ENCODE measurements around the gene SECISBP2L. TPM values are rescaled to one million over a fixed set of nuclear protein-coding genes. Genes with fewer than 3 reads are reported as not detected.

The SECISBP2L gene
- total RNA-seq, 4 donors from 2014 or later, result 40.3 to 54.0 (median 44.0) TPM

GRCh38 chr15:49052662-49053061, 6.4 kb upstream of the SECISBP2L start:
- 97% methylated on average over 4 of the region's 4 CpGs for WGBS
- H3K27me3 ChIP-seq, result no peaks in the 10 kb centered on the region
- no peaks in the 10 kb centered on the region for H3K4me1 ChIP-seq
- no peaks in the 10 kb centered on the region for H3K9me3 ChIP-seq
- no peaks in the 10 kb centered on the region for H3K36me3 ChIP-seq
- no peak for DNase-seq (ENCODE audit: extremely low spot score)
- no peak overlapping the region for H3K4me3 ChIP-seq
- TF ChIP-seq EP300 (IDR thresholded peaks at IDR 0.05) (no peak), POLR2A (IDR thresholded peaks at IDR 0.05; ENCODE audit: low read depth) (no peak), POLR2AphosphoS5 (IDR thresholded peaks at IDR 0.05) (no peak), CTCF (IDR thresholded peaks at IDR 0.05) (no peak)
- intact Hi-C loops (cut with DNase I), result no loop called here
- no peak overlapping the region for H3K27ac ChIP-seq (replicated peaks in 1 of 4)

- Histone ChIP-seq H3K4me1 (peaks cover 20 to 37% (median 32%) of the 10 kb centered on the region in 4 donors), H3K4me3 (no peak overlapping the region), H3K9me3 (no peaks in the 10 kb centered on the region), H3K27ac (replicated peaks in 1 of 4) (no peak overlapping the region), H3K27me3 (no peaks in the 10 kb centered on the region), H3K36me3 (no peaks in the 10 kb centered on the region)
- DNase-seq (ENCODE audit: extremely low spot score), result no peak
- intact Hi-C loops (cut with DNase I), result loop anchor here (5.0 kb wide), 2 partner anchors 110 to 170 kb away; partner anchors contain the start of genes COPS2 and EID1
- TF ChIP-seq POLR2AphosphoS5 (IDR thresholded peaks at IDR 0.05), result no peak
- TF ChIP-seq CTCF (IDR thresholded peaks at IDR 0.05), result no peak
- no peak for TF ChIP-seq POLR2A (IDR thresholded peaks at IDR 0.05; ENCODE audit: low read depth)
- TF ChIP-seq EP300 (IDR thresholded peaks at IDR 0.05), result no peak
Observed at GRCh38 chr15:49047456-49047855, 1.2 kb upstream of the SECISBP2L start.

DNA sequence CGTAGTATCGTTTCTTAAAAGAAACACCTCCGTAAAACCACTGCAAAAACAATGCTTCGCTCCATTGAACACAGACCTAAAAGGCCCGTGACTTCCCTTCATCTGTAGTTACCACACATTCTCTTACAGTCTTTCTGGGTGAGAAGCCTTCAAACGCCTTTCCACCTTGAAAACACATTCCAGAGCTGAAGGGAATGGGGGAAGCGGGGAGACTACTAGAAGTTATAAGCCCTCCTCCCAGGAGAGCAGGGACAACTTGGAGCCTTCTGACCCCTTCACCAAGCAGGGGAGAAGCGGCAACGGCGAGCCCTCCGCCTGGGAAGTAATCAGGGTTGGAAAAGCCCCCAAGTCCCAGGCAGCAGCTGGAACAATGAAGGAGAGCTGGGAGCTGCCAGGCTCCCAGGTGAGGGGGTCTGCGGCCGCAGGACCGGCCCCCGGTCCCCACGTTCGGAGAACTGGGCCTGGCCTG, 461 bp downstream of the SECISBP2L start:
- Histone ChIP-seq H3K9me3 (no peaks in the 10 kb centered on the region), H3K4me3 (peak overlapping the region; percentile 81 to 97 (median 94)), H3K4me1 (peaks cover 20 to 53% (median 48%) of the 10 kb centered on the region in 4 donors), H3K27ac (replicated peaks in 1 of 4) (peak overlapping the region; percentile 84 to 94 (median 92)), H3K36me3 (no peaks in the 10 kb centered on the region), H3K27me3 (no peaks in the 10 kb centered on the region)
- no peak for DNase-seq (ENCODE audit: extremely low spot score)
- intact Hi-C loops (cut with DNase I), result loop anchor here (5.0 kb wide), 2 partner anchors 112 to 168 kb away; partner anchors contain the start of genes COPS2 and EID1
- TF ChIP-seq POLR2AphosphoS5 (IDR thresholded peaks at IDR 0.05), result no peak
- TF ChIP-seq CTCF (IDR thresholded peaks at IDR 0.05), result no peak
- no peak for TF ChIP-seq POLR2A (IDR thresholded peaks at IDR 0.05; ENCODE audit: low read depth)
- WGBS, result 0% methylated on average over 12 of the region's 17 CpGs

GRCh38 chr15:49044766-49045606, 1.3 kb downstream of the SECISBP2L start:
- peaks cover 20 to 53% (median 49%) of the 10 kb centered on the region in 4 donors for H3K4me1 ChIP-seq
- 3% methylated on average over 8 of the region's 8 CpGs for WGBS
- TF ChIP-seq CTCF (IDR thresholded peaks at IDR 0.05), result no peak
- TF ChIP-seq POLR2A (IDR thresholded peaks at IDR 0.05; ENCODE audit: low read depth), result no peak
- no peak for TF ChIP-seq EP300 (IDR thresholded peaks at IDR 0.05)
- no peak for TF ChIP-seq POLR2AphosphoS5 (IDR thresholded peaks at IDR 0.05)
- H3K4me3 ChIP-seq, result peak overlapping the region; percentile 81 to 97 (median 94)
- no peaks in the 10 kb centered on the region for H3K27me3 ChIP-seq
- intact Hi-C loops (cut with DNase I), result loop anchor here (5.0 kb wide), 2 partner anchors 112 to 168 kb away; partner anchors contain the start of genes COPS2 and EID1
- peak overlapping the region; percentile 84 to 94 (median 92) for H3K27ac ChIP-seq (replicated peaks in 1 of 4)
- no peaks in the 10 kb centered on the region for H3K9me3 ChIP-seq
- DNase-seq (ENCODE audit: extremely low spot score), result no peak
- H3K36me3 ChIP-seq, result no peaks in the 10 kb centered on the region

Data from esophagus muscularis mucosa (tissue), 4 donors.